ENCODE data around the gene PGS1.

GRCh38 chr17:78357177-78357586, 21.3 kb upstream of the PGS1 start:
- TF ChIP-seq CTCF (IDR thresholded peaks at IDR 0.05) (no peak), EP300 (IDR thresholded peaks at IDR 0.05) (no peak)

Data from ovary (tissue), 3 donors.